Large intestine (tissue), 3 donors: Measurements from ENCODE around the gene SSX2IP. TPM values are rescaled to one million over a fixed set of nuclear protein-coding genes. Genes with fewer than 3 reads are reported as not detected.
A peak's percentile ranks its signal among the peaks of the same experiment; 100 is the strongest.
"Not testable (repeated sequence)": the region's sequence is repeated elsewhere in the genome, so short reads cannot be mapped to it uniquely, and the experiment has no call there.

ENCODE experiments used
- DNase-seq, 2 donors: peaks; one replicate each; pipeline versions ENCODE4 v3.0.0 to v3.0.0-alpha.2; 2013
- H3K27ac ChIP-seq: one replicate; pipeline ENCODE4 v1.5.1; 2013; ENCODE audit warnings: low read length
- H3K27me3 ChIP-seq: 2 replicates; pipeline ENCODE4 v1.6.1; 2013; ENCODE audit warnings: low read length; ENCODE audit not compliant: control insufficient read depth, insufficient read depth
- H3K36me3 ChIP-seq: 2 replicates; pipeline ENCODE4 v1.6.1; 2013; ENCODE audit warnings: low read length; ENCODE audit not compliant: control insufficient read depth, insufficient read depth
- H3K4me1 ChIP-seq: one replicate; pipeline ENCODE4 v1.6.1; 2013; ENCODE audit warnings: low read length; ENCODE audit not compliant: control insufficient read depth, insufficient read depth
- H3K4me3 ChIP-seq: one replicate; pipeline ENCODE4 v1.5.1; 2013; ENCODE audit warnings: low read length
- H3K9me3 ChIP-seq: one replicate; pipeline ENCODE4 v1.6.1; 2013; ENCODE audit warnings: mild to moderate bottlenecking, low read depth, low read length, moderate library complexity; ENCODE audit not compliant: control insufficient read depth
- WGBS: methylation state at CpG from one replicate; pipeline ENCODE4 v1.1.5; 2013; ENCODE audit warnings: low lambda C conversion rate; ENCODE audit not compliant: insufficient coverage; 5-methylcytosine and 5-hydroxymethylcytosine counted together
- polyA plus RNA-seq: library from polyadenylated mRNA; unstranded; fragments of 120-200 nt; gene quantifications from one replicate; pipeline ENCODE4 v1.2.1, GENCODE V29; 2013

SSX2IP gene
- polyA plus RNA-seq, 1 donor: 96.4 TPM

- no peak overlapping the region for H3K4me3 ChIP-seq
- WGBS: no CpG with 5 or more reads among the region's 2 CpGs
- DNase-seq: no peak
- H3K27me3 ChIP-seq: no peaks in the 10 kb centered on the region
- peaks cover 7% of the 10 kb centered on the region for H3K4me1 ChIP-seq
- no peak overlapping the region for H3K27ac ChIP-seq
- H3K9me3 ChIP-seq: peaks cover 3% of the 10 kb centered on the region
- H3K36me3 ChIP-seq: no peaks in the 10 kb centered on the region
Observed at GRCh38 chr1:84726593-84727499, 36.6 kb upstream of the SSX2IP start.

- H3K27me3 ChIP-seq: no peaks in the 10 kb centered on the region
- no peak overlapping the region for H3K27ac ChIP-seq
- peaks cover 24% of the 10 kb centered on the region for H3K4me1 ChIP-seq
- no peak for DNase-seq
- H3K9me3 ChIP-seq: no peaks in the 10 kb centered on the region
- no peaks in the 10 kb centered on the region for H3K36me3 ChIP-seq
- 95% methylated on average over 4 of the region's 17 CpGs for WGBS
- H3K4me3 ChIP-seq: no peak overlapping the region
Observed at GRCh38 chr1:84724128-84724860, 34.0 kb upstream of the SSX2IP start.

GRCh38 chr1:84722794-84723193, 32.5 kb upstream of the SSX2IP start:
- no peaks in the 10 kb centered on the region for H3K27me3 ChIP-seq
- H3K36me3 ChIP-seq: no peaks in the 10 kb centered on the region
- peaks cover 34% of the 10 kb centered on the region for H3K4me1 ChIP-seq
- peak overlapping the region; percentile 96 for H3K27ac ChIP-seq
- H3K9me3 ChIP-seq: no peaks in the 10 kb centered on the region
- peak in 1 of 2 donors; percentile 35 for DNase-seq
- no peak overlapping the region for H3K4me3 ChIP-seq
- WGBS: no CpG with 5 or more reads among the region's 3 CpGs

- H3K9me3 ChIP-seq, H3K4me3 ChIP-seq, H3K36me3 ChIP-seq, H3K27me3 ChIP-seq: not testable (repeated sequence)
- WGBS: 40% methylated on average over 2 of the region's 2 CpGs
- DNase-seq: peak in 1 of 2 donors; percentile 46
- peak overlapping the region; percentile 96 for H3K27ac ChIP-seq
- peaks cover 34% of the 10 kb centered on the region for H3K4me1 ChIP-seq
Observed at GRCh38 chr1:84721872-84722271, 31.6 kb upstream of the SSX2IP start.

- peak; percentile 87 to 95 for DNase-seq
- no peaks in the 10 kb centered on the region for H3K27me3 ChIP-seq
- no peaks in the 10 kb centered on the region for H3K36me3 ChIP-seq
- no peaks in the 10 kb centered on the region for H3K9me3 ChIP-seq
- no peak overlapping the region for H3K4me3 ChIP-seq
- peak overlapping the region; percentile 96 for H3K27ac ChIP-seq
- peaks cover 34% of the 10 kb centered on the region for H3K4me1 ChIP-seq
- 20% methylated on average over 1 of the region's 2 CpGs for WGBS
Observed at GRCh38 chr1:84721152-84721551, 30.9 kb upstream of the SSX2IP start.

GRCh38 chr1:84720221-84720780, 30.0 kb upstream of the SSX2IP start:
- Histone ChIP-seq H3K4me1 (peaks cover 34% of the 10 kb centered on the region), H3K9me3 (no peaks in the 10 kb centered on the region)

GRCh38 chr1:84719543-84720217, 29.4 kb upstream of the SSX2IP start:
- peak in 1 of 2 donors; percentile 71 for DNase-seq
- Histone ChIP-seq H3K27me3 (no peaks in the 10 kb centered on the region), H3K4me3 (no peak overlapping the region), H3K27ac (peak overlapping the region; percentile 96), H3K4me1 (peaks cover 34% of the 10 kb centered on the region), H3K9me3 (no peaks in the 10 kb centered on the region), H3K36me3 (no peaks in the 10 kb centered on the region)
- 12% methylated on average over 3 of the region's 8 CpGs for WGBS

More at GRCh38 chr1:84720221-84720780, 30.0 kb upstream of the SSX2IP start:
- Histone ChIP-seq H3K4me3 (no peak overlapping the region), H3K27me3 (no peaks in the 10 kb centered on the region), H3K36me3 (no peaks in the 10 kb centered on the region), H3K27ac (peak overlapping the region; percentile 96)
- peak; percentile 88 to 96 for DNase-seq
- WGBS: 19% methylated on average over 4 of the region's 5 CpGs

GRCh38 chr1:84715342-84716019, 25.2 kb upstream of the SSX2IP start:
- Histone ChIP-seq H3K27me3 (no peaks in the 10 kb centered on the region), H3K27ac (no peak overlapping the region), H3K4me3 (no peak overlapping the region), H3K4me1 (peaks cover 20% of the 10 kb centered on the region), H3K9me3 (no peaks in the 10 kb centered on the region), H3K36me3 (no peaks in the 10 kb centered on the region)
- 80% methylated on average over 1 of the region's 3 CpGs for whole genome bisulfite sequencing
- peak in 1 of 2 donors; percentile 8 for DNase-seq

GRCh38 chr1:84712276-84712874, 22.1 kb upstream of the SSX2IP start:
- Histone ChIP-seq H3K9me3 (no peaks in the 10 kb centered on the region), H3K27me3 (no peaks in the 10 kb centered on the region), H3K27ac (no peak overlapping the region), H3K4me1 (no peaks in the 10 kb centered on the region), H3K36me3 (no peaks in the 10 kb centered on the region), H3K4me3 (no peak overlapping the region)
- no CpG with 5 or more reads among the region's 3 CpGs for WGBS
- peak in 1 of 2 donors; percentile 22 for DNase-seq
